A673 (cell line): ENCODE data around the gene ABHD4. TPM values are rescaled to one million over a fixed set of nuclear protein-coding genes. Genes with fewer than 3 reads are reported as not detected.

Experiments
- BruUV-seq: library from RNA; stranded (reverse); fragments of 400-500 nt; replicated peaks from 2 replicates; lab custom pipeline; 2021; lab: Mats Ljungman, UMichigan
- CTCF ChIA-PET: fragments of 300-600 bp; sonication (Branson Sonifier 250); formaldehyde crosslinking; loops from one replicate; lab custom pipeline; 2022; ENCODE audit warnings: antibody characterized with exemption; lab: Charles Lee
- POLR2A ChIA-PET: fragments of 300-600 bp; sonication (Branson Sonifier 250); formaldehyde crosslinking; loops from one replicate; lab custom pipeline; 2022; ENCODE audit warnings: antibody characterized with exemption; ENCODE audit not compliant: low non-redundant PET; lab: Charles Lee
- DNase-seq: peaks from one replicate; pipeline ENCODE4 v3.0.0-alpha.2; 2015; ENCODE audit warnings: low spot score
- H3K27ac ChIP-seq: fragments of 200-600 bp; sonication (generic); 2 replicates; pipeline ENCODE4 v1.5.1; 2016; ENCODE audit warnings: mixed run types, low read depth, mild to moderate bottlenecking, mixed read lengths, antibody characterized with exemption, low read length; ENCODE audit not compliant: poor library complexity, severe bottlenecking
- H3K27me3 ChIP-seq: fragments of 200-600 bp; sonication (generic); replicated peaks from 2 replicates; pipeline ENCODE4 v1.6.1; 2017; ENCODE audit warnings: mixed run types, low read depth, mild to moderate bottlenecking, mixed read lengths, antibody characterized with exemption, low read length; ENCODE audit not compliant: insufficient read depth, poor library complexity
- H3K36me3 ChIP-seq: fragments of 200-600 bp; sonication (generic); 2 replicates; pipeline ENCODE4 v1.6.1; 2016; ENCODE audit warnings: mixed run types, mild to moderate bottlenecking, mixed read lengths, antibody characterized with exemption, low read length; ENCODE audit not compliant: insufficient read depth, poor library complexity, severe bottlenecking
- H3K4me1 ChIP-seq: fragments of 200-600 bp; sonication (generic); 2 replicates; pipeline ENCODE4 v1.6.1; 2017; ENCODE audit warnings: mixed run types, mild to moderate bottlenecking, mixed read lengths, antibody characterized with exemption, low read length; ENCODE audit not compliant: insufficient read depth, poor library complexity, severe bottlenecking
- H3K4me3 ChIP-seq: fragments of 200-600 bp; sonication (generic); 2 replicates; pipeline ENCODE4 v1.5.1; 2016; ENCODE audit warnings: low read depth, mixed run types, mild to moderate bottlenecking, mixed read lengths, low read length; ENCODE audit not compliant: poor library complexity, severe bottlenecking
- H3K9me3 ChIP-seq: fragments of 200-600 bp; sonication (generic); 2 replicates; pipeline ENCODE4 v1.6.1; 2016; ENCODE audit warnings: mixed run types, low read depth, mild to moderate bottlenecking, mixed read lengths, antibody characterized with exemption, low read length; ENCODE audit not compliant: poor library complexity, severe bottlenecking
- EZH2 ChIP-seq: fragments of 200-600 bp; sonication (generic); IDR thresholded peaks from 2 replicates; pipeline ENCODE4 v1.6.1; 2017; ENCODE audit warnings: borderline replicate concordance, low read depth, mild to moderate bottlenecking, mixed read lengths, antibody characterized with exemption, low read length; ENCODE audit not compliant: poor library complexity, severe bottlenecking
- intact Hi-C: fragments of 100-400 bp; cut with micrococcal nuclease; formaldehyde crosslinking; loops from one replicate; pipeline ENCODE4 v1.10.0; 2022; ENCODE audit not compliant: unreplicated experiment
- total RNA-seq: library from RNA; stranded (reverse); gene quantifications from 2 replicates; pipeline ENCODE4 v1.2.3, GENCODE V29; 2021
- TF ChIP-seq, protein P1 (sequence below): fragments of 300-800, 200-600 bp; sonication (generic); conservative IDR thresholded peaks from 2 replicates; pipeline ENCODE4 v1.5.1; 2017; ENCODE audit warnings: low read depth, mild to moderate bottlenecking, antibody characterized with exemption, low read length, moderate library complexity, mixed read lengths

Gene ABHD4
- total RNA-seq, 1 experiment from 2014 or later = 36.6 TPM

DNA sequence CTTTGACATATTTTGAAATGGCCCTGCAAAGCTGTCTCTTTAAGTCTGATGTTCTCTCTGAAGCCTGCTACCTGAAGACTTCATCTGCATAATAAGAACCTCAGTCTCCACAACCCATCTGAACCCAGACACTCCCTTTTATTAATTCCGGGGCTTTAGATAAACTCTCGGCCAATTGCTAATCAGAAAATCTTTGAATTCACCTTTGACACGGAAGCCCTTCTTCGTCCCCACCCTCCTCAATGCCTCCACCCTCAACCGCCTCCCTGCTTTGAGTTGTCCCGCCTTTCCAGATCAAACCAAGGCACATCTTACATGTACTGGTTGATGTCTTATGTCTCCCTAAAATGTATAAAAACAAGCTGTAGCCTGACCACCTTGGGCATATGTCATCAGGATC is 28.5 kb downstream of the ABHD4 start:
- DNase-seq = no peak
- no peak overlapping the region for H3K27ac ChIP-seq
- TF ChIP-seq, protein P1, sequence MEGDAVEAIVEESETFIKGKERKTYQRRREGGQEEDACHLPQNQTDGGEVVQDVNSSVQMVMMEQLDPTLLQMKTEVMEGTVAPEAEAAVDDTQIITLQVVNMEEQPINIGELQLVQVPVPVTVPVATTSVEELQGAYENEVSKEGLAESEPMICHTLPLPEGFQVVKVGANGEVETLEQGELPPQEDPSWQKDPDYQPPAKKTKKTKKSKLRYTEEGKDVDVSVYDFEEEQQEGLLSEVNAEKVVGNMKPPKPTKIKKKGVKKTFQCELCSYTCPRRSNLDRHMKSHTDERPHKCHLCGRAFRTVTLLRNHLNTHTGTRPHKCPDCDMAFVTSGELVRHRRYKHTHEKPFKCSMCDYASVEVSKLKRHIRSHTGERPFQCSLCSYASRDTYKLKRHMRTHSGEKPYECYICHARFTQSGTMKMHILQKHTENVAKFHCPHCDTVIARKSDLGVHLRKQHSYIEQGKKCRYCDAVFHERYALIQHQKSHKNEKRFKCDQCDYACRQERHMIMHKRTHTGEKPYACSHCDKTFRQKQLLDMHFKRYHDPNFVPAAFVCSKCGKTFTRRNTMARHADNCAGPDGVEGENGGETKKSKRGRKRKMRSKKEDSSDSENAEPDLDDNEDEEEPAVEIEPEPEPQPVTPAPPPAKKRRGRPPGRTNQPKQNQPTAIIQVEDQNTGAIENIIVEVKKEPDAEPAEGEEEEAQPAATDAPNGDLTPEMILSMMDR = no peak
- TF ChIP-seq EZH2 = no peak
- CTCF ChIA-PET = no interaction called here
- no peaks in the 10 kb centered on the region for H3K27me3 ChIP-seq
- BruUV-seq = no TSS peak
- H3K4me1 ChIP-seq = no peaks in the 10 kb centered on the region
- POLR2A ChIA-PET = no interaction called here
- no peaks in the 10 kb centered on the region for H3K9me3 ChIP-seq
- intact Hi-C loops = no loop called here
- H3K36me3 ChIP-seq = no peaks in the 10 kb centered on the region
- no peak overlapping the region for H3K4me3 ChIP-seq

DNA sequence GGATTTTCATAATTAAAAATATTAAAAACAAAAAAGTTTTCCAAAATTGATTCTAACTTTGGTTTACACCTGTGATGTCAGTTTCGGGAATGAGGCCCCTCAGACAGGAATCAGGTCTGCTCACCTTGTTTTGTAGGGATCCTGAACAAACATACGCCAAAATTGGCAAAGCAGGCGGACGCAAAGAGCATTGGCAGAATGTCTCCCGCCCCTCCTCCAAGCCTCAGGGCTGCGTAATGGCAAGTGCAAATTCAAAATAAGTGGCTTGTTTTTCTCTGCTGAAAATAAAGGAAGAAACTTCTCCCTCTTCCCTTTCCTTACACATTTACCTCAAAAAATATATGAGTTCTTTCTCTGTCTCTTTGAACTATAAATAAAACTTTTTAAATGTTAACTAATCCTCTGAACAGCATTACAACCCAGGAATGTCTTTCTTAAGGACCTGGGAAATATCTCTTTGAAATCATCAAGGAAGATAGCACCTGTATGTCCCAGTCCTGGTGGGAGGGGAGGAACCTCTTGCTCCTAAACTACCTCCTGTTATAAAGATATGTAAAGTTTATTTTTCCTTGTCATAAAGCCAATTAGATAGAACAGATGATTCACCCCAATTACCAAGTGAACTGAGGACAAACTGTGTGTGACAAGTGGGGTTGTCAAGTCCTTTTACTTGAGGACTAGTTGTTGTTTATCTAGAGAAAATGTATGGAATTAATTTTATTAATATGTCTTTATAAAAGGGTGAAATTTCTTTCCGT is 29.6 kb downstream of the ABHD4 start:
- H3K27me3 ChIP-seq = no peaks in the 10 kb centered on the region
- ChIA-PET POLR2A (no interaction called here), CTCF (no interaction called here)
- no peak overlapping the region for H3K27ac ChIP-seq
- no peaks in the 10 kb centered on the region for H3K9me3 ChIP-seq
- H3K36me3 ChIP-seq = no peaks in the 10 kb centered on the region
- no peak for DNase-seq
- BruUV-seq = no TSS peak
- no peak overlapping the region for H3K4me3 ChIP-seq
- intact Hi-C loops = no loop called here
- TF ChIP-seq, protein P1 = no peak
- no peak for TF ChIP-seq EZH2
- no peaks in the 10 kb centered on the region for H3K4me1 ChIP-seq

DNA sequence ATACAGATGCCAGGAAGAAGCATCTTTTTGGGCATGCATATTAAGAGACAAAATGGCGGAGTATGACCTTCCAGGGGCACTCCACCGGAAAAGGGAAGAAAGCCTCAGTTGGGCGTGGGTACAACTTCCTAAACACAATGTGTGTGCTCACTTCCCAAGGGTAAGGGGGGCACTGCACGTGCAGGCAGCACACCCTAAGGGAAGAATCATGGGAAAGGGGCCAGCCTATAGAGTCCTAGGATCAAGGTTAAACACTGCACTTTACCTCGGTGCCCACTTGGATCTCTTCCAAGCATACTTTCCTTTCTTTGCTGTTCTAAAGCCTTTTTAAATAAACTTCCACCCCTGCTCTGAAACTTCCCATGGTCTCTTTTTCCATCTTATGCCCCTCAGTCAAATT is 31.3 kb downstream of the ABHD4 start:
- intact Hi-C loops = no loop called here
- DNase-seq = no peak
- H3K4me3 ChIP-seq = no peak overlapping the region
- TF ChIP-seq, protein P1 = no peak
- BruUV-seq = no TSS peak
- no peaks in the 10 kb centered on the region for H3K27me3 ChIP-seq
- no peaks in the 10 kb centered on the region for H3K36me3 ChIP-seq
- no peaks in the 10 kb centered on the region for H3K9me3 ChIP-seq
- ChIA-PET CTCF (no interaction called here), POLR2A (no interaction called here)
- H3K27ac ChIP-seq = no peak overlapping the region
- H3K4me1 ChIP-seq = no peaks in the 10 kb centered on the region
